H9 (cell line): Measurements from ENCODE around the gene STK26. TPM values are rescaled to one million over a fixed set of nuclear protein-coding genes. Genes with fewer than 3 reads are reported as not detected.

Experiments used
- DNase-seq: peaks from one replicate; pipeline ENCODE4 v3.0.0-alpha.2; 2017
- H2AFZ ChIP-seq: one replicate; pipeline ENCODE4 v1.6.1; 2013; ENCODE audit warnings: mild to moderate bottlenecking, low read length, control low read depth, moderate library complexity
- H2AK5ac ChIP-seq: 2 replicates; pipeline ENCODE4 v1.6.1; 2013; ENCODE audit warnings: low read length, control low read depth, mixed read lengths; ENCODE audit not compliant: insufficient read length
- H2BK120ac ChIP-seq: one replicate; pipeline ENCODE4 v1.6.1; 2013; ENCODE audit warnings: low read depth, mild to moderate bottlenecking, low read length, control low read depth, inconsistent platforms; ENCODE audit not compliant: poor library complexity, severe bottlenecking
- H2BK12ac ChIP-seq: 2 replicates; pipeline ENCODE4 v1.6.1; 2013; ENCODE audit warnings: low read length, control low read depth, mixed read lengths, low read depth; ENCODE audit not compliant: insufficient read length
- H2BK15ac ChIP-seq: 2 replicates; pipeline ENCODE4 v1.6.1; 2013; ENCODE audit warnings: low read depth, low read length, control low read depth
- H2BK20ac ChIP-seq: one replicate; pipeline ENCODE4 v1.6.1; 2013; ENCODE audit warnings: low read depth, mild to moderate bottlenecking, low read length, control low read depth, inconsistent platforms; ENCODE audit not compliant: poor library complexity, severe bottlenecking
- H2BK5ac ChIP-seq: 2 replicates; pipeline ENCODE4 v1.6.1; 2013; ENCODE audit warnings: low read length, control low read depth, mixed read lengths; ENCODE audit not compliant: insufficient read length
- H3K14ac ChIP-seq: 2 replicates; pipeline ENCODE4 v1.6.1; 2013; ENCODE audit warnings: low read length, control low read depth; ENCODE audit not compliant: insufficient read depth
- H3K18ac ChIP-seq: 2 replicates; pipeline ENCODE4 v1.6.1; 2013; ENCODE audit warnings: low read depth, mild to moderate bottlenecking, mixed read lengths, low read length, control low read depth; ENCODE audit not compliant: insufficient read length
- H3K23ac ChIP-seq: 2 replicates; pipeline ENCODE4 v1.6.1; 2013; ENCODE audit warnings: low read length, control low read depth, mixed read lengths, low read depth; ENCODE audit not compliant: insufficient read length
- H3K23me2 ChIP-seq: 2 replicates; pipeline ENCODE4 v1.6.1; 2013; ENCODE audit warnings: low read depth, mild to moderate bottlenecking, mixed read lengths, low read length, control low read depth; ENCODE audit not compliant: insufficient read length, poor library complexity, severe bottlenecking
- H3K27ac ChIP-seq: 2 replicates; pipeline ENCODE4 v1.5.1; 2013; ENCODE audit warnings: low read length, control low read depth, mixed read lengths, low read depth; ENCODE audit not compliant: insufficient read length
- H3K27me3 ChIP-seq: 2 replicates; pipeline ENCODE4 v1.6.1; 2013; ENCODE audit warnings: low read length, control low read depth, inconsistent platforms; ENCODE audit not compliant: insufficient read depth
- H3K4ac ChIP-seq: 2 replicates; pipeline ENCODE4 v1.6.1; 2013; ENCODE audit warnings: low read depth, mild to moderate bottlenecking, control low read depth, inconsistent platforms, low read length, moderate library complexity
- H3K4me1 ChIP-seq: 2 replicates; pipeline ENCODE4 v1.6.1; 2013; ENCODE audit warnings: low read length, control low read depth, inconsistent platforms; ENCODE audit not compliant: insufficient read depth
- H3K4me2 ChIP-seq: 2 replicates; pipeline ENCODE4 v1.6.1; 2013; ENCODE audit warnings: low read length, control low read depth, mixed read lengths; ENCODE audit not compliant: insufficient read length, insufficient read depth
- H3K56ac ChIP-seq: 2 replicates; pipeline ENCODE4 v1.6.1; 2013; ENCODE audit warnings: low read depth, mild to moderate bottlenecking, mixed read lengths, low read length, control low read depth; ENCODE audit not compliant: insufficient read length
- H3K79me1 ChIP-seq: 2 replicates; pipeline ENCODE4 v1.6.1; 2013; ENCODE audit warnings: low read depth, mild to moderate bottlenecking, moderate library complexity, low read length, control low read depth, inconsistent platforms; ENCODE audit not compliant: insufficient read depth, poor library complexity, severe bottlenecking
- H3K79me2 ChIP-seq: 2 replicates; pipeline ENCODE4 v1.6.1; 2013; ENCODE audit warnings: low read length, control low read depth, inconsistent platforms; ENCODE audit not compliant: insufficient read depth
- H3K9ac ChIP-seq: 2 replicates; pipeline ENCODE4 v1.6.1; 2013; ENCODE audit warnings: low read length, control low read depth, mixed read lengths; ENCODE audit not compliant: insufficient read length; ENCODE audit errors: extremely low read depth
- H3K9me3 ChIP-seq: one replicate; pipeline ENCODE4 v1.6.1; 2013; ENCODE audit warnings: low read depth, low read length, inconsistent platforms; ENCODE audit not compliant: control insufficient read depth
- H3T11ph ChIP-seq: one replicate; pipeline ENCODE4 v1.6.1; 2013; ENCODE audit warnings: mild to moderate bottlenecking, low read length, control low read depth, inconsistent platforms
- H4K20me1 ChIP-seq: one replicate; pipeline ENCODE4 v1.6.1; 2013; ENCODE audit not compliant: control insufficient read depth, insufficient read length, insufficient read depth
- H4K5ac ChIP-seq: 2 replicates; pipeline ENCODE4 v1.6.1; 2013; ENCODE audit warnings: low read depth, mild to moderate bottlenecking, mixed read lengths, low read length, control low read depth; ENCODE audit not compliant: insufficient read length
- H4K8ac ChIP-seq: replicated peaks from 2 replicates; pipeline ENCODE4 v1.6.1; 2013; ENCODE audit warnings: low read length, control low read depth, mixed read lengths, low read depth; ENCODE audit not compliant: insufficient read length
- H4K91ac ChIP-seq: 2 replicates; pipeline ENCODE4 v1.6.1; 2013; ENCODE audit warnings: low read depth, mild to moderate bottlenecking, moderate library complexity, mixed read lengths, low read length, control low read depth; ENCODE audit not compliant: insufficient read length
- H3K27ac Mint-ChIP-seq, 3 experiments: 2 replicates in 2 of 3; 3 replicates in 1 of 3; pipeline ENCODE4 v1.8.0; 2020 to 2021; ENCODE audit warnings: mixed read lengths in 3 of 3, mild to moderate bottlenecking in 1 of 3, moderate library complexity in 1 of 3
- H3K27me3 Mint-ChIP-seq: 2 replicates; pipeline ENCODE4 v1.8.0; 2021; ENCODE audit warnings: low read depth, mild to moderate bottlenecking, moderate library complexity, mixed read lengths
- H3K36me3 Mint-ChIP-seq, 3 experiments: 2 replicates in 2 of 3; 3 replicates in 1 of 3; pipeline ENCODE4 v1.8.0; 2020 to 2021; ENCODE audit warnings: low read depth in 3 of 3, mixed read lengths in 3 of 3; ENCODE audit not compliant: insufficient read depth in 1 of 3
- H3K4me1 Mint-ChIP-seq, 2 experiments: 2 replicates each; pipeline ENCODE4 v1.8.0; 2020; ENCODE audit warnings: mixed read lengths in 2 of 2
- H3K4me3 Mint-ChIP-seq, 2 experiments: 2 replicates in 1 of 2; 3 replicates in 1 of 2; pipeline ENCODE4 v1.8.0; 2020 to 2021; ENCODE audit warnings: mild to moderate bottlenecking in 2 of 2, mixed read lengths in 2 of 2, moderate library complexity in 1 of 2
- H3K9me3 Mint-ChIP-seq, 2 experiments: 2 replicates in 1 of 2; 3 replicates in 1 of 2; pipeline ENCODE4 v1.8.0; 2020; ENCODE audit warnings: mild to moderate bottlenecking in 2 of 2, mixed read lengths in 2 of 2, moderate library complexity in 1 of 2
- WGBS: extraction: QIAGEN DNeasy Blood & Tissue Kit; methylation state at CpG from one replicate; pipeline ENCODE4 v1.1.7; 2013; ENCODE audit warnings: missing lambda C conversion rate, low lambda C conversion rate, mixed read lengths; ENCODE audit not compliant: insufficient read length; ENCODE audit errors: extremely low coverage; 5-methylcytosine and 5-hydroxymethylcytosine counted together
- total RNA-seq: library from RNA; stranded (reverse); gene quantifications from 2 replicates; pipeline ENCODE4 v1.2.1, GENCODE V29; 2021
- TF ChIP-seq, protein P1 (sequence below): fragments of 200-600 bp; sonication (generic); conservative IDR thresholded peaks from 3 replicates; pipeline ENCODE4 v1.8.0; 2021; ENCODE audit warnings: antibody characterized with exemption, mild to moderate bottlenecking

Gene STK26
- total RNA-seq, 1 experiment from 2014 or later = 99.2 TPM

DNA sequence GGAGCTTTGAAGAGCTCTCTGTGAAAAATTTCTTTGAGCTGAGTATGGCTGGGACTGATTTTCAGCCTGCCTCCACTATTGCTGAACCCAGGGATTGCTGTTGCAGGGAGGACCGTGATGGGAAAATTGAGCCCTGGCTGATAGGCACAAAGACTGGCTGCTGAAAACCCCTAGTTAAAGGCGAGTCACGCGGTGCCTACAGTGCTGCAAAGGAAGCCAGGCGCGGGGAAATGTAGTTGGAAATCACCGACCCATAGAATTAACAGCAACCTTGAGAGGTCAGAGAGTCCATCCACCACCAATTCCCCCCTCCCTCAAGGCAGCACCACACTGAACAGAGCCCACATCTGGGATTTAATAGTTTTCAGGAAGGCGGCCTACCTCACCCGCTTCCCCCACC, 78.7 kb downstream of the STK26 start:
- Histone ChIP-seq H3K79me2 (no peaks in the 10 kb centered on the region), H2BK15ac (no peak overlapping the region), H3K4me1 (no peaks in the 10 kb centered on the region), H4K8ac (no peak overlapping the region), H3K27ac (no peak overlapping the region), H4K91ac (no peak overlapping the region), H2AK5ac (no peak overlapping the region), H3K79me1 (no peaks in the 10 kb centered on the region), H4K5ac (no peak overlapping the region), H3K23ac (no peak overlapping the region), H2BK120ac (no peak overlapping the region), H4K20me1 (no peaks in the 10 kb centered on the region), H2AFZ (no peak overlapping the region), H3K9ac (no peak overlapping the region), H2BK5ac (no peak overlapping the region), H3K14ac (no peak overlapping the region), H3K18ac (no peak overlapping the region), H3K4ac (no peak overlapping the region), H2BK12ac (no peak overlapping the region), H3K9me3 (no peaks in the 10 kb centered on the region), H3K23me2 (no peaks in the 10 kb centered on the region), H3K27me3 (no peaks in the 10 kb centered on the region), H2BK20ac (no peak overlapping the region), H3T11ph (no peak overlapping the region), H3K56ac (no peak overlapping the region), H3K4me2 (no peak overlapping the region)
- Mint-ChIP-seq H3K36me3 (no peaks in the 10 kb centered on the region), H3K27ac (no peak overlapping the region), H3K4me3 (no peak overlapping the region), H3K9me3 (no peaks in the 10 kb centered on the region), H3K27me3 (no peaks in the 10 kb centered on the region), H3K4me1 (no peaks in the 10 kb centered on the region)
- no CpG with 5 or more reads among the region's 9 CpGs for WGBS
- TF ChIP-seq, protein P1, sequence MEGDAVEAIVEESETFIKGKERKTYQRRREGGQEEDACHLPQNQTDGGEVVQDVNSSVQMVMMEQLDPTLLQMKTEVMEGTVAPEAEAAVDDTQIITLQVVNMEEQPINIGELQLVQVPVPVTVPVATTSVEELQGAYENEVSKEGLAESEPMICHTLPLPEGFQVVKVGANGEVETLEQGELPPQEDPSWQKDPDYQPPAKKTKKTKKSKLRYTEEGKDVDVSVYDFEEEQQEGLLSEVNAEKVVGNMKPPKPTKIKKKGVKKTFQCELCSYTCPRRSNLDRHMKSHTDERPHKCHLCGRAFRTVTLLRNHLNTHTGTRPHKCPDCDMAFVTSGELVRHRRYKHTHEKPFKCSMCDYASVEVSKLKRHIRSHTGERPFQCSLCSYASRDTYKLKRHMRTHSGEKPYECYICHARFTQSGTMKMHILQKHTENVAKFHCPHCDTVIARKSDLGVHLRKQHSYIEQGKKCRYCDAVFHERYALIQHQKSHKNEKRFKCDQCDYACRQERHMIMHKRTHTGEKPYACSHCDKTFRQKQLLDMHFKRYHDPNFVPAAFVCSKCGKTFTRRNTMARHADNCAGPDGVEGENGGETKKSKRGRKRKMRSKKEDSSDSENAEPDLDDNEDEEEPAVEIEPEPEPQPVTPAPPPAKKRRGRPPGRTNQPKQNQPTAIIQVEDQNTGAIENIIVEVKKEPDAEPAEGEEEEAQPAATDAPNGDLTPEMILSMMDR = no peak
- DNase-seq = no peak
